ENCODE results near the gene SLC44A1. TPM values are rescaled to one million over a fixed set of nuclear protein-coding genes. Genes with fewer than 3 reads are reported as not detected.
A peak's percentile ranks its signal among the peaks of the same experiment; 100 is the strongest.

SLC44A1 gene
- polyA plus RNA-seq, 1 of the 3 experiments (the other 2 are of a cell fraction): 4.5 TPM

GRCh38 chr9:105333076-105333475 is 88.6 kb downstream of the SLC44A1 start:
- ChIA-PET CTCF (no interaction called here), POLR2A (no interaction called here)
- WGBS (ENCODE audit: low lambda C conversion rate): 100% methylated on average over 1 of the region's 1 CpG
- no peak overlapping the region for H3K9ac ChIP-seq
- H3F3A ChIP-seq (replicated peaks; ENCODE audit: insufficient read depth): no peaks in the 10 kb centered on the region
- H3K9me3 ChIP-seq: no peaks in the 10 kb centered on the region
- H3K27me3 ChIP-seq (ENCODE audit: insufficient read depth): no peaks in the 10 kb centered on the region
- H3K36me3 ChIP-seq (replicated peaks in 1 of 2; ENCODE audit: control insufficient read depth in 1 of 2, insufficient read depth in 2 of 2, low read length in 1 of 2): peaks cover 7 to 9% of the 10 kb centered on the region in 2 experiments
- peak overlapping the region in 1 of 2 experiments; percentile 2; a peak in 1 of 4 replicates for H3K27ac ChIP-seq (ENCODE audit: low read depth in 2 of 2, low read length in 1 of 2)
- TF ChIP-seq TCF12 (IDR thresholded peaks at IDR 0.05): no peak
- TF ChIP-seq CTCF (IDR thresholded peaks at IDR 0.05): no peak
- TF ChIP-seq FOSL2 (IDR thresholded peaks at IDR 0.05; ENCODE audit: borderline replicate concordance, low read depth): no peak
- no peak for TF ChIP-seq IRF3 (IDR thresholded peaks at IDR 0.05; ENCODE audit: low read depth, low read length)
- no peak for TF ChIP-seq YY1 (IDR thresholded peaks at IDR 0.05; ENCODE audit: low read depth)
- TF ChIP-seq RFX5 (IDR thresholded peaks at IDR 0.05; ENCODE audit: low read length): no peak
- TF ChIP-seq NFIC (IDR thresholded peaks at IDR 0.05; ENCODE audit: borderline replicate concordance): no peak
- no peak for TF ChIP-seq JUND (IDR thresholded peaks at IDR 0.05)
- TF ChIP-seq POLR2AphosphoS5 (IDR thresholded peaks at IDR 0.05; ENCODE audit: low read depth, low read length): no peak
- no peak for TF ChIP-seq REST (IDR thresholded peaks at IDR 0.05; ENCODE audit: low read depth, low read length)
- no peak for TF ChIP-seq ZBTB33 (IDR thresholded peaks at IDR 0.05; ENCODE audit: borderline replicate concordance, low read depth)
- TF ChIP-seq SMC3 (IDR thresholded peaks at IDR 0.05; ENCODE audit: low read depth, low read length): no peak
- no peak for TF ChIP-seq TEAD4 (IDR thresholded peaks at IDR 0.05; ENCODE audit: borderline replicate concordance, insufficient read depth)
- TF ChIP-seq EP300 (IDR thresholded peaks at IDR 0.05; ENCODE audit: borderline replicate concordance in 1 of 2, low read depth in 1 of 2, low read length in 1 of 2): no peak
- no peak for TF ChIP-seq EZH2phosphoT487 (IDR thresholded peaks at IDR 0.05; ENCODE audit: borderline replicate concordance, low read depth)
- no peak for TF ChIP-seq MXI1 (IDR thresholded peaks at IDR 0.05; ENCODE audit: low read depth, low read length)
- no peak for TF ChIP-seq USF1 (IDR thresholded peaks at IDR 0.05; ENCODE audit: borderline replicate concordance, low read depth)
- no peak for TF ChIP-seq RXRA (IDR thresholded peaks at IDR 0.05; ENCODE audit: borderline replicate concordance, low read depth)
- no peak for TF ChIP-seq SIN3A (IDR thresholded peaks at IDR 0.05; ENCODE audit: borderline replicate concordance, low read depth, low read length)
- H3K79me2 ChIP-seq (ENCODE audit: insufficient read depth): no peaks in the 10 kb centered on the region
- no peaks in the 10 kb centered on the region for H4K20me1 ChIP-seq (ENCODE audit: insufficient read depth)
- no peak overlapping the region for H3K4me2 ChIP-seq
- H3K4me3 ChIP-seq (ENCODE audit: low read depth in 2 of 2, low read length in 1 of 2): no peak overlapping the region
- H3K4me1 ChIP-seq (ENCODE audit: control insufficient read depth in 1 of 2, insufficient read depth in 2 of 2, low read depth in 1 of 2, low read length in 1 of 2): peaks cover 0 to 14% of the 10 kb centered on the region in 2 experiments; a peak in 2 of 4 replicates
- no peak for DNase-seq
- H3K9me2 ChIP-seq: no peaks in the 10 kb centered on the region
- no peak overlapping the region for H2AFZ ChIP-seq (ENCODE audit: low read depth)
